ENCODE data around the gene TAF15.

The TAF15 gene

DNA sequence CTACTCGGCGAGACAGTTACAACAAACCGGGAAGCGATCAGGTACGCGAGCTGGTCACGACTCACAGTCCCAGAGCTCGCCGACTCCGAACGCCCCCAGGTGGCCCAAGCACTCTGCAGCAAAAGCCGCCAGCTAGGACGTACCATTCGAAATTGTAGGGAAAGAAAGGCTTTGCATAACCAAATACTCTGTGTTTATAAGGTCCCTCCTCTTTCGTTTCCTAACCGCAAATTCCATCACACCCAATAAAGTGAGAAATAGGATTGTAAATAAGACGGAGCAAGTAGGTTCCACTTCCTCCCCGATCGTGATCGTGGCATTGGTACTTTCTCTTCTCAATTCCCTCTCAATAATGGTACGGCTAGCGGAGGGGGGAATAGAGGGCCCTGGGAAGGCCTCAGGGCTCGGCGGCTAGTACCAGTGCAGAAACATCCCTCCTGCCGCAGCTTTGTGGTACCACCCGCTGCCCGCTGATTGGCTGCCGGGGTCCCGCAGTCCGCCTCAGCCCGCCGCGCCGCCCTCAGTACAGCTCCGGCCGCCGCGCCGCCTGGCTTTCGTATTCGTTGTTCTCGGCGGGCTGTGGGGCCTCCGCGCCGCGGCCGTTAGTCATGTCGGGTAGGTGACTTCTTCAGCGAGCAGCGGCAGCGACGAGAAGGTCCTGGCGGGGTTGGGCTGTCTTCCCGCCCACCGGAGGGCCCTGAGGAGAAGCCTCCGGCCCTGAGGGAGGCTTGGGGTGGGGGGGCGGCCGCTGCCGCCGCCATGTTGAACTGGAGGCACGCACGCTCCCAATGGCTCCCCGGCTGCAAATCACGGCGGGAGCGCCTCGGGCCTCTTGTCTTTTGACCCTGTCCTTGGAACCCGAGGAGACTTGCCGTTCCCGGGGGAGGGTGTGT, at the start of gene TAF15:
TSS of gene TAF15 (plus strand) at position 523 of the 893 bp plus-strand sequence. CDS start at position 609, 86 bp downstream.
- TF ChIP-seq, protein P1, sequence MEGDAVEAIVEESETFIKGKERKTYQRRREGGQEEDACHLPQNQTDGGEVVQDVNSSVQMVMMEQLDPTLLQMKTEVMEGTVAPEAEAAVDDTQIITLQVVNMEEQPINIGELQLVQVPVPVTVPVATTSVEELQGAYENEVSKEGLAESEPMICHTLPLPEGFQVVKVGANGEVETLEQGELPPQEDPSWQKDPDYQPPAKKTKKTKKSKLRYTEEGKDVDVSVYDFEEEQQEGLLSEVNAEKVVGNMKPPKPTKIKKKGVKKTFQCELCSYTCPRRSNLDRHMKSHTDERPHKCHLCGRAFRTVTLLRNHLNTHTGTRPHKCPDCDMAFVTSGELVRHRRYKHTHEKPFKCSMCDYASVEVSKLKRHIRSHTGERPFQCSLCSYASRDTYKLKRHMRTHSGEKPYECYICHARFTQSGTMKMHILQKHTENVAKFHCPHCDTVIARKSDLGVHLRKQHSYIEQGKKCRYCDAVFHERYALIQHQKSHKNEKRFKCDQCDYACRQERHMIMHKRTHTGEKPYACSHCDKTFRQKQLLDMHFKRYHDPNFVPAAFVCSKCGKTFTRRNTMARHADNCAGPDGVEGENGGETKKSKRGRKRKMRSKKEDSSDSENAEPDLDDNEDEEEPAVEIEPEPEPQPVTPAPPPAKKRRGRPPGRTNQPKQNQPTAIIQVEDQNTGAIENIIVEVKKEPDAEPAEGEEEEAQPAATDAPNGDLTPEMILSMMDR (IDR thresholded peaks at IDR 0.05) = peak; percentile 85

DNA sequence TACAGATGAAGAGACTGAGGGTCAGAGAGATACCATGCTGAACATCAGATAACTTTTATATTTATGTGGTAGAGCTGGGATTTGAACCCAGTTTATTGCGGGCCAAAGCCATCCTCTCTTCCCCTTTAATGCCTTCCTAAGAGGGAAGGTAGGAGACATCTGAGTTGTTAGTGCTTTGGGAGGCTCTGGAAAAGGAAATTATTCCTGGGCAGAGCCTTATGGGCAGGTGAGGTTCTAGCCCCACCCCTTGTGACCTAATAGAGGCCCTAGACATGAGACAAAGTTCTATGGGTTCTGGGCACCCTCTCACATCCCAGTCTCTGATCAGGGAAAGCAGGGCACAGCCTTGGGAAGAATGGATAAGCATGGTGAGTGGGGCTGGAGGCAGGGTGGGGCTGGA, 48.7 kb upstream of the TAF15 start, which contains the start of gene C17orf50:
TSS of gene C17orf50 (plus strand) at position 301 of the 400 bp plus-strand sequence. CDS start at position 356, 55 bp downstream.
- TF ChIP-seq, protein P1 (IDR thresholded peaks at IDR 0.05) = no peak

DNA sequence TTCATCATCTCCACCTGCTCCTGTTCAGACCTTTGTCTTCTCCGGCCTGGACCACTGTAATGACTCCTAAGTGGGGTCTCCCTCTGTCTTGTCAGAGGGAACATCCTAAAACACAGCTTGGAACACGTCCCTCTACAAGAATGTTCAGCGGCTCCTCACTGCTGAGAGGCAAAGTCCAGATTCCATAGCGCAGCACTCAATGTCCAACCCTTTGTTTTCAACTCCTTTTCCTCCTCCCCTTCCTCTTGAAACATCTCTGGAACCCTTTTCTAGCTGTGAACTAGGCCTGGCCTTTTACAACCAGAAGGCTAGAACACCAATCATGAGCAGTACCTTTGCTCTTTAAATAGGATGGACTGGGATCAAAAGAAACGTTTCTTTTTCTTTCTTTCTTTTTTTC, 47.7 kb upstream of the TAF15 start:
- TF ChIP-seq, protein P1 (IDR thresholded peaks at IDR 0.05) = no peak

DNA sequence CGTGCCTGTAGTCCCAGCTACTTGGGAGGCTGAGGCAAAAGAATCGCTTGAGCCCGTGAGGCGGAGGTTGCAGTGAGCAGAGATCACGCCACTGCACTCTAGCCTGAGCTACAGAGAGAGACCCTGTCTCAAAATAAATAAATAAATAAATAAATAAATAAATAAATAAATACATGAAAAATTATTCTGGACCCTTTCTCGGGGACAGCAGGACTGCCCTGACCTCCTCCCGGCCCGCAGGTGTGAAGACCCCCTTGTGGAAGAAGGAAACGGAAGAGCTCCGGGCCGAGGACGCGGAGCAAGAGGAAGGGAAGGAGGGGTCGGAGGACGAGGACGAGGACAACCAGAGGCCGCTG, 45.5 kb upstream of the TAF15 start:
- TF ChIP-seq, protein P1 (IDR thresholded peaks at IDR 0.05) = no peak

DNA sequence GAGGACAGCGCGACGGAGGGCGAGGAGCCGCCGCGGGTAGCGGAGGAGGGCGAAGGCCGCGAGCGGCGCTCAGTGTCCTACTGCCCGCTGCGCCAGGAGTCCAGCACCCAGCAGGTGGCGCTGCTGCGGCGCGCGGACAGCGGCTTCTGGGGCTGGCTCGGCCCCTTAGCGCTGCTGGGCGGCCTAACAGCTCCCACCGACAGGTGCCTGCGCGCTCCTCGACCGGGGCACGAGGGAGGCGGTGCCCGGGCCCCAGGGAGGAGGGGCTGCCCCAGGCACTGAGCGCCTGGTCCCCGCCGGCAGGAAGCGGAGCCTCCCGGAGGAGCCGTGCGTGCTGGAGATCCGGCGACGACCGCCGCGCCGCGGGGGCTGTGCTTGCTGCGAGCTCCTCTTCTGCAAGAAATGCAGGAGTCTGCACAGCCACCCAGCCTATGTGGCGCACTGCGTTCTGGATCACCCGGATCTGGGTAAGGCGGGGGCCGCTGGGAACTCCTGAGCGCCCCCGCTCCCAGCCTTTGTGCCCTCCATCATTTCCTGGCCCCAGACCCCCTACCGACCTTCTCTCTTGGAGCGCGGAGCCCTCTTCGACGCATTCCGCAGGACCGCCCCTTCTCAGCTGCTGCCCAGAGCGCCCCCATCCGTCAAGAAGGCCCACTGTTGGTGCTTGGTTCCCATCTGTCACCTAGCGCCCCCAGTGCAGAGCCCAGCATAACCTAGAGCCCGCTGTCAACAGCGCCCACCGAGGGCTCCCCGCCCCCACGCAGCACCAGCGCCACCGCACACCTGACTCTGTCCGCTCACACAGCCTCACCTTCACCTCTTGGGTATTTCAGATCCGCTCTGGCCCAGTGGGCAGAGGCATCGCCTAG, 44.9 kb upstream of the TAF15 start:
- TF ChIP-seq, protein P1 (IDR thresholded peaks at IDR 0.05) = peak; percentile 93

DNA sequence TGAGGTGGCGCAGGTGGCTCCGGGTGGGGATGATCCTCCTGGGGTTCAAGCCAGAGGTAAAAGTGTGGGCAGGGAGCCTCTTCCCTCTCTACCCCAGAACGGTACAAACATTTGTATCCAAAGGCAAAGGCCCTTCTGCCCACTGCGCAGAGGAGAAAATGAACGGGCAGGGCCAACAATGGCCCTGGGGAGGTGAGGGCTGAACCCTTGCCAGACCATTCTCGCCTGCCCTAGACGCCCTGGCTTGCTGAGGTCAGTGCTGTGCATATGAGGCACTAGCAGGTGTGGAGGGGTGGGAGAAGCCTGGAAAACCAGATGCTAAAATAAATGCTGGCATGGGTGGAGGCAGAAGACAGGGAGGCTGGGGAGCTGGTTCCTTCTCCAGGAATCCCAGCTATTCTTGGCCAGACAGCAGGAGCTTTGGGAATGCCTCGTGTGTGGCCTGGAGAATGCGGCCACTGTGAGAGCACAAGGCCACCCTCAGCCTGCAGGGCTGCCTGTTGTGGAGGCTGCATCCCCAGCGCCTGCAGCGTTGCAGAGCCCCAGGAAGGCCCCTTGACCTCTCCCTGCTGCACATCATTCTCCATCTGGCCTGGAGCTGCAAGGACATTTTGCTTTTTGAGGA, 44.1 kb upstream of the TAF15 start:
- TF ChIP-seq, protein P1 (IDR thresholded peaks at IDR 0.05) = no peak

Data from LNCAP (cell line).